ENCODE results near the gene TMPRSS9.
"Not testable (repeated sequence)": the region's sequence is repeated elsewhere in the genome, so short reads cannot be mapped to it uniquely, and the experiment has no call there.

Gene TMPRSS9

GRCh38 chr19:2468596-2468995 is 108.5 kb downstream of the TMPRSS9 start:
- Histone ChIP-seq H3K4me3 (ENCODE audit: low read depth in 1 of 2, low read length in 2 of 2) (no peak overlapping the region), H3K4me1 (ENCODE audit: insufficient read depth, low read length) (no peaks in the 10 kb centered on the region)

DNA sequence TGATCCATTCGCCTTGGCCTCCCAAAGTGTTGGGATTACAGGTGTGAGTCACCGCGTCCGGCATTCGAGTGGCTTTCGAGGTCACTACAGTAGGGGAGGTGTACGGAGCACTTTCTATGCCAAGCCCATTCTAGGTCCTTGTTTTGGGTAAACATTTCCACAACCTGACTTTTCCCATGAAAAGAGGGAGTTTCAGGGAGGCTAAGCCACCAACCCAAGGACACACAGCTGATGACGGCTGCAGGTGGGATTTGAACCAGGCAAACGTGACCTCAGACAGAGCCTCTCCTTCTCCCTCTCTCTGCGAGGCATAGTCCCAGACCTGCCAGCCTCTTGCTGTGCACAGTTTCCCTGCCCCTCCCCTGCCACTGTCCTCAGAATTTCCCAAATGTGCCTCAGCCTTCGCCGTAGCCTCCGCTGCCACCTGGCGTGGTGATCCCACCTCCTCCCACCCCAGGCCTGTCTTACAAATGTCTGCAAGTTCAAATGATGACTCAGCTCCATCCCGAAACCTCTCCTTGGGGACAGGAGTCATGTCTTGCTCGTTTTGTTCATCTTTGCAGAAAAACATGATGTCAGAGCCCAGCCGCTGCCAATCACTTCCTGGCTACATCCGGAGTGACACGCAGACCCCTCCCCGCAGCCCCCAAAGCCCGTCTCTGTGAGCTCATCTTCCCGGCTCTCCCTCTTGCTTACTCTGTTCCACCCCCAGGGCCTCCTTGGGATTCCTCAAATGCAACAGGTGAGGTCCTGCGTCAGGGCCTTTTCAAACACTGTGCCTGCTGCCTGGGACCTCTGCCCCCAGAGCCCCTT is 109.2 kb downstream of the TMPRSS9 start:
- H3K4me3 ChIP-seq (ENCODE audit: low read depth in 1 of 2, low read length in 2 of 2), result no peak overlapping the region
- H3K27me3 ChIP-seq (ENCODE audit: control insufficient read depth in 1 of 2, insufficient read depth in 2 of 2, low read length in 2 of 2), result no peaks in the 10 kb centered on the region
- H3K4me1 ChIP-seq (ENCODE audit: insufficient read depth, low read length), result no peaks in the 10 kb centered on the region
- H3K36me3 ChIP-seq (ENCODE audit: insufficient read depth, low read length), result no peaks in the 10 kb centered on the region
- no peaks in the 10 kb centered on the region for H3K9me3 ChIP-seq (ENCODE audit: low read length)
- H3K9ac ChIP-seq (ENCODE audit: low read length), result no peak overlapping the region
- H3K27ac ChIP-seq (ENCODE audit: low read depth, low read length), result no peak overlapping the region

More at GRCh38 chr19:2468596-2468995, 108.5 kb downstream of the TMPRSS9 start:
- no peaks in the 10 kb centered on the region for H3K36me3 ChIP-seq (ENCODE audit: insufficient read depth, low read length)
- no peaks in the 10 kb centered on the region for H3K9me3 ChIP-seq (ENCODE audit: low read length)
- H3K9ac ChIP-seq (ENCODE audit: low read length), result no peak overlapping the region
- H3K27ac ChIP-seq (ENCODE audit: low read depth, low read length), result no peak overlapping the region
- H3K27me3 ChIP-seq (ENCODE audit: control insufficient read depth in 1 of 2, insufficient read depth in 2 of 2, low read length in 2 of 2), result no peaks in the 10 kb centered on the region

- H3K36me3 ChIP-seq (ENCODE audit: insufficient read depth, low read length); H3K27ac ChIP-seq (ENCODE audit: low read depth, low read length); H3K9ac ChIP-seq (ENCODE audit: low read length); H3K4me1 ChIP-seq (ENCODE audit: insufficient read depth, low read length); H3K9me3 ChIP-seq (ENCODE audit: low read length); H3K27me3 ChIP-seq (ENCODE audit: control insufficient read depth in 1 of 2, insufficient read depth in 2 of 2, low read length in 2 of 2); H3K4me3 ChIP-seq (ENCODE audit: low read depth in 1 of 2, low read length in 2 of 2): not testable (repeated sequence)
These were observed 109.8 kb downstream of the TMPRSS9 start for GRCh38 chr19:2469915-2470200.

DNA sequence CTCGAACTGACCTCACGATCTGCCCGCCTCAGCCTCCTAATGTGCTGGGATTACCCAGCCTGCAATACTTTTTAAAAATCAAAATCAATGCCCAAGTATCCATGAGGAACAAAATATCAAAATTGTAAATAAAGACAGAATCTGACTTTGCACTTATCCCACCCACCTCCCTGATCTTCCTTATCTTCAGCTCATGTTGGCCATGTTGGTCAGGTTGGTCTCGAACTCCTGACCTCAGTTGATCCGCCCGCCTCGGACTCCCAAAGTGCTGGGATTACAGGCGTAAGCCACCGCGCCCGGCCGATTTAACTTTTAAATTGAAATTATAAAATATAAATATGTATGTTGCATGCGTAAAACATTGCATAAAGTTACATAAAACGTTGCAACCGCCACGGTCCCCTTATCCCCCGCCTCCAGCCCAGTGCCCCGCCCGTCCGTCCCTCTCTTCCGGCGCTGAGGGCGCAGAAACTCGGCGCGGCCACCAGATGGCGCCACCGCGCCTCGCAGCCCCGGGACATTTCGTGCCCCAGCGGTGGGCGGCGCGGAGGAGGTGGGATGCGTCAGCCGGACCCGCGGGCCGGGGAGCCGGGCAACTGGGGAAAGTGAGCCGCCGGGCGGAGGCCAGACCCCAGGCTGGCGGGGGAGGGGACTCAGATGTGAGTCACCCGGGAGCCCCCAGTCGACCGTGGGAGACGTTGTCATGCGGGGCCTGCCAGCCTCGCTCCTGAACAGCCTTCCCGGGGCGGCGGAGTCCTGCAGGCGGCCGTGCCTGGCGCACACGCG is 114.4 kb downstream of the TMPRSS9 start:
- no peaks in the 10 kb centered on the region for H3K27me3 ChIP-seq (ENCODE audit: control insufficient read depth in 1 of 2, insufficient read depth in 2 of 2, low read length in 2 of 2)
- no peaks in the 10 kb centered on the region for H3K9me3 ChIP-seq (ENCODE audit: low read length)
- peak overlapping the region; percentile 31 to 63 for H3K4me3 ChIP-seq (ENCODE audit: low read depth in 1 of 2, low read length in 2 of 2)
- peak overlapping the region; percentile 96 for H3K27ac ChIP-seq (ENCODE audit: low read depth, low read length)
- H3K4me1 ChIP-seq (ENCODE audit: insufficient read depth, low read length), result peaks cover 16% of the 10 kb centered on the region
- peak overlapping the region; percentile 9 for H3K9ac ChIP-seq (ENCODE audit: low read length)
- H3K36me3 ChIP-seq (ENCODE audit: insufficient read depth, low read length), result no peaks in the 10 kb centered on the region

GRCh38 chr19:2475018-2475701 is 115.1 kb downstream of the TMPRSS9 start:
- H3K9ac ChIP-seq (ENCODE audit: low read length), result peak overlapping the region; percentile 9
- H3K36me3 ChIP-seq (ENCODE audit: insufficient read depth, low read length), result no peaks in the 10 kb centered on the region
- H3K4me3 ChIP-seq (ENCODE audit: low read depth in 1 of 2, low read length in 2 of 2), result peak overlapping the region; percentile 31 to 63
- H3K4me1 ChIP-seq (ENCODE audit: insufficient read depth, low read length), result peaks cover 16% of the 10 kb centered on the region
- H3K27ac ChIP-seq (ENCODE audit: low read depth, low read length), result peak overlapping the region; percentile 96
- no peaks in the 10 kb centered on the region for H3K27me3 ChIP-seq (ENCODE audit: control insufficient read depth in 1 of 2, insufficient read depth in 2 of 2, low read length in 2 of 2)
- H3K9me3 ChIP-seq (ENCODE audit: low read length), result no peaks in the 10 kb centered on the region

Data from muscle layer of colon (tissue), 2 donors.